ENCODE measurements around the gene ACOT2. TPM values are rescaled to one million over a fixed set of nuclear protein-coding genes. Genes with fewer than 3 reads are reported as not detected.

The ACOT2 gene
- polyA plus RNA-seq, 1 of the 3 experiments (the other 2 are of a cell fraction) = 46.7 TPM

DNA sequence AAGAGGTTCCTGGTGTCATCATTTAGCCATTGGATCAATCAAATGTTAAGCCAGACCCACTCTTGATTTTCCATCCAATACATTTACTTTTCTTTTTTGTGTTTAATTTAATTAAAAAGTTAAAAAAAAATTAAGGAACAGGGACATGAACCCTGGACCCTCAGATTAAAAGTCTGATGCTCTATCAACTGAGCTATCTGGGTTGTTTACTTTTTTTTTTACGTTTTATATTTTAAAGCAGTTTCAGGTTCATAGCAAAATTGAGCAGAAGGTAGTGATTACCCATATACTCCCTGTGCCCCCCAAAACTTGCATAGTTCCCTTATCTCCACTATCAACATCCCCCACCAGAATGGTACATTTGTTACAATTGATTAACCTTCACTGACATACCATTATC lies 19.7 kb downstream of the ACOT2 start:
- Histone ChIP-seq H3K4me2 (no peak overlapping the region), H3K9me2 (no peaks in the 10 kb centered on the region), H3K4me3 (ENCODE audit: low read depth in 2 of 2, low read length in 1 of 2) (no peak overlapping the region), H3K79me2 (ENCODE audit: insufficient read depth) (no peaks in the 10 kb centered on the region), H3K4me1 (ENCODE audit: control insufficient read depth in 1 of 2, insufficient read depth in 2 of 2, low read depth in 1 of 2, low read length in 1 of 2) (no peaks in the 10 kb centered on the region; a peak in 1 of 4 replicates), H3K27me3 (ENCODE audit: insufficient read depth) (no peaks in the 10 kb centered on the region; the same call in 1 of the 2 replicates), H2AFZ (ENCODE audit: low read depth) (no peak overlapping the region), H3K9me3 (no peaks in the 10 kb centered on the region), H3K9ac (no peak overlapping the region), H3F3A (replicated peaks; ENCODE audit: insufficient read depth) (no peaks in the 10 kb centered on the region), H4K20me1 (ENCODE audit: insufficient read depth) (no peaks in the 10 kb centered on the region), H3K36me3 (replicated peaks in 1 of 2; ENCODE audit: control insufficient read depth in 1 of 2, insufficient read depth in 2 of 2, low read length in 1 of 2) (no peaks in the 10 kb centered on the region), H3K27ac (ENCODE audit: low read depth in 2 of 2, low read length in 1 of 2) (no peak overlapping the region)
- WGBS (ENCODE audit: low lambda C conversion rate) = 63% methylated on average over 1 of the region's 1 CpG
- TF ChIP-seq, protein P1, sequence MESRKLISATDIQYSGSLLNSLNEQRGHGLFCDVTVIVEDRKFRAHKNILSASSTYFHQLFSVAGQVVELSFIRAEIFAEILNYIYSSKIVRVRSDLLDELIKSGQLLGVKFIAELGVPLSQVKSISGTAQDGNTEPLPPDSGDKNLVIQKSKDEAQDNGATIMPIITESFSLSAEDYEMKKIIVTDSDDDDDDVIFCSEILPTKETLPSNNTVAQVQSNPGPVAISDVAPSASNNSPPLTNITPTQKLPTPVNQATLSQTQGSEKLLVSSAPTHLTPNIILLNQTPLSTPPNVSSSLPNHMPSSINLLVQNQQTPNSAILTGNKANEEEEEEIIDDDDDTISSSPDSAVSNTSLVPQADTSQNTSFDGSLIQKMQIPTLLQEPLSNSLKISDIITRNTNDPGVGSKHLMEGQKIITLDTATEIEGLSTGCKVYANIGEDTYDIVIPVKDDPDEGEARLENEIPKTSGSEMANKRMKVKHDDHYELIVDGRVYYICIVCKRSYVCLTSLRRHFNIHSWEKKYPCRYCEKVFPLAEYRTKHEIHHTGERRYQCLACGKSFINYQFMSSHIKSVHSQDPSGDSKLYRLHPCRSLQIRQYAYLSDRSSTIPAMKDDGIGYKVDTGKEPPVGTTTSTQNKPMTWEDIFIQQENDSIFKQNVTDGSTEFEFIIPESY (IDR thresholded peaks at IDR 0.05; ENCODE audit: borderline replicate concordance, low read depth) = no peak
- TF ChIP-seq TCF12 (IDR thresholded peaks at IDR 0.05) (no peak), IRF3 (IDR thresholded peaks at IDR 0.05; ENCODE audit: low read depth, low read length) (no peak), ELF1 (IDR thresholded peaks at IDR 0.05) (no peak), PBX3 (IDR thresholded peaks at IDR 0.05) (no peak), CHD2 (IDR thresholded peaks at IDR 0.05; ENCODE audit: low read length, partially characterized antibody) (no peak), RCOR1 (IDR thresholded peaks at IDR 0.05; ENCODE audit: low read length) (no peak), CTCF (IDR thresholded peaks at IDR 0.05) (no peak), FOXJ3 (CRISPR knock-in tag; IDR thresholded peaks at IDR 0.05) (no peak), TAF1 (IDR thresholded peaks at IDR 0.05; ENCODE audit: borderline replicate concordance, low read depth, low read length) (no peak), EZH2phosphoT487 (IDR thresholded peaks at IDR 0.05; ENCODE audit: borderline replicate concordance, low read depth) (no peak), EP300 (IDR thresholded peaks at IDR 0.05; ENCODE audit: borderline replicate concordance in 1 of 2, low read depth in 1 of 2, low read length in 1 of 2) (no peak), SIN3A (IDR thresholded peaks at IDR 0.05; ENCODE audit: borderline replicate concordance, low read depth, low read length) (no peak), NFIC (IDR thresholded peaks at IDR 0.05; ENCODE audit: borderline replicate concordance) (no peak)
- CTCF ChIA-PET = no interaction called here
- POLR2A ChIA-PET = no interaction called here
- DNase-seq = no peak

Data from SK-N-SH (cell line).